Measurements from ENCODE around the gene EPB42. TPM values are rescaled to one million over a fixed set of nuclear protein-coding genes. Genes with fewer than 3 reads are reported as not detected.

The EPB42 gene
- polyA plus RNA-seq, 2 donors: not detected

- 91 to 92% methylated on average over 6 of the region's 6 CpGs for WGBS, 2 donors
- H3K4me3 ChIP-seq (ENCODE audit: low read depth in 1 of 2, low read length in 2 of 2): no peak overlapping the region
- H3K4me1 ChIP-seq (ENCODE audit: control insufficient read depth in 2 of 2, insufficient read depth in 2 of 2, low read length in 1 of 2): no peaks in the 10 kb centered on the region
Measured at GRCh38 chr15:43214592-43215295, 6.1 kb downstream of the EPB42 start.

GRCh38 chr15:43214169-43214568, 6.6 kb downstream of the EPB42 start:
- no peak overlapping the region for H3K4me3 ChIP-seq (ENCODE audit: low read depth in 1 of 2, low read length in 2 of 2)
- H3K27me3 ChIP-seq (ENCODE audit: control insufficient read depth in 1 of 2, insufficient read depth in 2 of 2, low read length in 2 of 2): no peaks in the 10 kb centered on the region
- WGBS, 2 donors: 74 to 78% methylated on average over 8 of the region's 8 CpGs
- H3K9me3 ChIP-seq (ENCODE audit: control insufficient read depth in 2 of 2, insufficient read depth in 1 of 2, low read depth in 1 of 2, low read length in 1 of 2): no peaks in the 10 kb centered on the region
- no peaks in the 10 kb centered on the region for H3K36me3 ChIP-seq (ENCODE audit: control insufficient read depth in 2 of 2, insufficient read depth in 2 of 2, low read length in 1 of 2)
- no peak overlapping the region for H3K27ac ChIP-seq (ENCODE audit: low read depth in 2 of 2, low read length in 1 of 2)
- H3K4me1 ChIP-seq (ENCODE audit: control insufficient read depth in 2 of 2, insufficient read depth in 2 of 2, low read length in 1 of 2): no peaks in the 10 kb centered on the region

More at GRCh38 chr15:43214592-43215295, 6.1 kb downstream of the EPB42 start:
- Histone ChIP-seq H3K27ac (ENCODE audit: low read depth in 2 of 2, low read length in 1 of 2) (no peak overlapping the region), H3K9me3 (ENCODE audit: control insufficient read depth in 2 of 2, insufficient read depth in 1 of 2, low read depth in 1 of 2, low read length in 1 of 2) (no peaks in the 10 kb centered on the region), H3K36me3 (ENCODE audit: control insufficient read depth in 2 of 2, insufficient read depth in 2 of 2, low read length in 1 of 2) (no peaks in the 10 kb centered on the region), H3K27me3 (ENCODE audit: control insufficient read depth in 1 of 2, insufficient read depth in 2 of 2, low read length in 2 of 2) (no peaks in the 10 kb centered on the region)

- Histone ChIP-seq H3K4me1 (ENCODE audit: control insufficient read depth in 2 of 2, insufficient read depth in 2 of 2, low read length in 1 of 2) (no peaks in the 10 kb centered on the region), H3K36me3 (ENCODE audit: control insufficient read depth in 2 of 2, insufficient read depth in 2 of 2, low read length in 1 of 2) (no peaks in the 10 kb centered on the region), H3K9me3 (ENCODE audit: control insufficient read depth in 2 of 2, insufficient read depth in 1 of 2, low read depth in 1 of 2, low read length in 1 of 2) (no peaks in the 10 kb centered on the region), H3K27me3 (ENCODE audit: control insufficient read depth in 1 of 2, insufficient read depth in 2 of 2, low read length in 2 of 2) (no peaks in the 10 kb centered on the region), H3K27ac (ENCODE audit: low read depth in 2 of 2, low read length in 1 of 2) (no peak overlapping the region), H3K4me3 (ENCODE audit: low read depth in 1 of 2, low read length in 2 of 2) (no peak overlapping the region)
- 71 to 85% methylated on average over 5 of the region's 5 CpGs for WGBS, 2 donors
Measured at GRCh38 chr15:43213466-43213865, 7.4 kb downstream of the EPB42 start.

- Histone ChIP-seq H3K27me3 (ENCODE audit: control insufficient read depth in 1 of 2, insufficient read depth in 2 of 2, low read length in 2 of 2) (no peaks in the 10 kb centered on the region), H3K4me1 (ENCODE audit: control insufficient read depth in 2 of 2, insufficient read depth in 2 of 2, low read length in 1 of 2) (no peaks in the 10 kb centered on the region), H3K36me3 (ENCODE audit: control insufficient read depth in 2 of 2, insufficient read depth in 2 of 2, low read length in 1 of 2) (no peaks in the 10 kb centered on the region), H3K4me3 (ENCODE audit: low read depth in 1 of 2, low read length in 2 of 2) (no peak overlapping the region), H3K27ac (ENCODE audit: low read depth in 2 of 2, low read length in 1 of 2) (no peak overlapping the region), H3K9me3 (ENCODE audit: control insufficient read depth in 2 of 2, insufficient read depth in 1 of 2, low read depth in 1 of 2, low read length in 1 of 2) (no peaks in the 10 kb centered on the region)
Measured at GRCh38 chr15:43212951-43213350, 7.9 kb downstream of the EPB42 start.

GRCh38 chr15:43212299-43212698, 8.5 kb downstream of the EPB42 start:
- Histone ChIP-seq H3K27me3 (ENCODE audit: control insufficient read depth in 1 of 2, insufficient read depth in 2 of 2, low read length in 2 of 2) (no peaks in the 10 kb centered on the region), H3K9me3 (ENCODE audit: control insufficient read depth in 2 of 2, insufficient read depth in 1 of 2, low read depth in 1 of 2, low read length in 1 of 2) (no peaks in the 10 kb centered on the region), H3K36me3 (ENCODE audit: control insufficient read depth in 2 of 2, insufficient read depth in 2 of 2, low read length in 1 of 2) (no peaks in the 10 kb centered on the region), H3K4me1 (ENCODE audit: control insufficient read depth in 2 of 2, insufficient read depth in 2 of 2, low read length in 1 of 2) (no peaks in the 10 kb centered on the region), H3K27ac (ENCODE audit: low read depth in 2 of 2, low read length in 1 of 2) (no peak overlapping the region), H3K4me3 (ENCODE audit: low read depth in 1 of 2, low read length in 2 of 2) (no peak overlapping the region)
- WGBS, 2 donors: 74 to 81% methylated on average over 7 to 8 of the region's 8 CpGs

- WGBS, 2 donors: 80 to 81% methylated on average over 4 of the region's 4 CpGs
- no peaks in the 10 kb centered on the region for H3K9me3 ChIP-seq (ENCODE audit: control insufficient read depth in 2 of 2, insufficient read depth in 1 of 2, low read depth in 1 of 2, low read length in 1 of 2)
- no peaks in the 10 kb centered on the region for H3K4me1 ChIP-seq (ENCODE audit: control insufficient read depth in 2 of 2, insufficient read depth in 2 of 2, low read length in 1 of 2)
Measured at GRCh38 chr15:43211224-43211735, 9.5 kb downstream of the EPB42 start.

GRCh38 chr15:43210807-43211206, 10.0 kb downstream of the EPB42 start:
- H3K27me3 ChIP-seq (ENCODE audit: control insufficient read depth in 1 of 2, insufficient read depth in 2 of 2, low read length in 2 of 2): no peaks in the 10 kb centered on the region
- H3K4me3 ChIP-seq (ENCODE audit: low read depth in 1 of 2, low read length in 2 of 2): no peak overlapping the region
- H3K9me3 ChIP-seq (ENCODE audit: control insufficient read depth in 2 of 2, insufficient read depth in 1 of 2, low read depth in 1 of 2, low read length in 1 of 2): no peaks in the 10 kb centered on the region
- no peaks in the 10 kb centered on the region for H3K36me3 ChIP-seq (ENCODE audit: control insufficient read depth in 2 of 2, insufficient read depth in 2 of 2, low read length in 1 of 2)
- no peaks in the 10 kb centered on the region for H3K4me1 ChIP-seq (ENCODE audit: control insufficient read depth in 2 of 2, insufficient read depth in 2 of 2, low read length in 1 of 2)
- H3K27ac ChIP-seq (ENCODE audit: low read depth in 2 of 2, low read length in 1 of 2): no peak overlapping the region
- WGBS, 2 donors: 84% methylated on average over 9 of the region's 9 CpGs

More at GRCh38 chr15:43211224-43211735, 9.5 kb downstream of the EPB42 start:
- no peaks in the 10 kb centered on the region for H3K36me3 ChIP-seq (ENCODE audit: control insufficient read depth in 2 of 2, insufficient read depth in 2 of 2, low read length in 1 of 2)
- H3K27ac ChIP-seq (ENCODE audit: low read depth in 2 of 2, low read length in 1 of 2): no peak overlapping the region
- no peaks in the 10 kb centered on the region for H3K27me3 ChIP-seq (ENCODE audit: control insufficient read depth in 1 of 2, insufficient read depth in 2 of 2, low read length in 2 of 2)
- H3K4me3 ChIP-seq (ENCODE audit: low read depth in 1 of 2, low read length in 2 of 2): no peak overlapping the region

GRCh38 chr15:43210172-43210745, 10.6 kb downstream of the EPB42 start:
- no peaks in the 10 kb centered on the region for H3K27me3 ChIP-seq (ENCODE audit: control insufficient read depth in 1 of 2, insufficient read depth in 2 of 2, low read length in 2 of 2)
- H3K9me3 ChIP-seq (ENCODE audit: control insufficient read depth in 2 of 2, insufficient read depth in 1 of 2, low read depth in 1 of 2, low read length in 1 of 2): no peaks in the 10 kb centered on the region
- no peaks in the 10 kb centered on the region for H3K4me1 ChIP-seq (ENCODE audit: control insufficient read depth in 2 of 2, insufficient read depth in 2 of 2, low read length in 1 of 2)
- WGBS, 2 donors: 86 to 87% methylated on average over 15 of the region's 15 CpGs
- no peak overlapping the region for H3K27ac ChIP-seq (ENCODE audit: low read depth in 2 of 2, low read length in 1 of 2)
- no peaks in the 10 kb centered on the region for H3K36me3 ChIP-seq (ENCODE audit: control insufficient read depth in 2 of 2, insufficient read depth in 2 of 2, low read length in 1 of 2)
- H3K4me3 ChIP-seq (ENCODE audit: low read depth in 1 of 2, low read length in 2 of 2): no peak overlapping the region

- Histone ChIP-seq H3K36me3 (ENCODE audit: control insufficient read depth in 2 of 2, insufficient read depth in 2 of 2, low read length in 1 of 2) (no peaks in the 10 kb centered on the region), H3K9me3 (ENCODE audit: control insufficient read depth in 2 of 2, insufficient read depth in 1 of 2, low read depth in 1 of 2, low read length in 1 of 2) (no peaks in the 10 kb centered on the region), H3K4me1 (ENCODE audit: control insufficient read depth in 2 of 2, insufficient read depth in 2 of 2, low read length in 1 of 2) (no peaks in the 10 kb centered on the region), H3K27me3 (ENCODE audit: control insufficient read depth in 1 of 2, insufficient read depth in 2 of 2, low read length in 2 of 2) (no peaks in the 10 kb centered on the region), H3K4me3 (ENCODE audit: low read depth in 1 of 2, low read length in 2 of 2) (no peak overlapping the region), H3K27ac (ENCODE audit: low read depth in 2 of 2, low read length in 1 of 2) (no peak overlapping the region)
- 62 to 73% methylated on average over 13 of the region's 13 CpGs for WGBS, 2 donors
Measured at GRCh38 chr15:43209059-43209824, 11.6 kb downstream of the EPB42 start.
